ENCODE data around the gene ADISSP.

ADISSP gene

GRCh38 chr20:3763671-3764601 is 3.6 kb downstream of the ADISSP start:
- no peaks in the 10 kb centered on the region for H3K27me3 ChIP-seq (ENCODE audit: control insufficient read depth, insufficient read depth, low read length)
- H3K9ac ChIP-seq (ENCODE audit: low read length), result no peak overlapping the region
- no peaks in the 10 kb centered on the region for H3K9me3 ChIP-seq (ENCODE audit: control insufficient read depth, insufficient read depth, low read depth, low read length)
- H3K36me3 ChIP-seq (ENCODE audit: control insufficient read depth, insufficient read depth, low read length), result peaks cover 9% of the 10 kb centered on the region
- no peak overlapping the region for H3K27ac ChIP-seq (ENCODE audit: low read depth, low read length)
- H3K4me1 ChIP-seq (ENCODE audit: control insufficient read depth, insufficient read depth, low read length), result peaks cover 14% of the 10 kb centered on the region
- no peak overlapping the region for H3K4me3 ChIP-seq (ENCODE audit: low read depth, low read length)

GRCh38 chr20:3760655-3761348 is 6.8 kb downstream of the ADISSP start:
- Histone ChIP-seq H3K4me1 (ENCODE audit: control insufficient read depth, insufficient read depth, low read length) (0 out of 2 replicates have a peak, but pooled peaks cover 4% of the 10 kb centered on the region), H3K36me3 (ENCODE audit: control insufficient read depth, insufficient read depth, low read length) (peaks cover 33% of the 10 kb centered on the region), H3K27ac (ENCODE audit: low read depth, low read length) (no peak overlapping the region), H3K9me3 (ENCODE audit: control insufficient read depth, insufficient read depth, low read depth, low read length) (no peaks in the 10 kb centered on the region), H3K27me3 (ENCODE audit: control insufficient read depth, insufficient read depth, low read length) (no peaks in the 10 kb centered on the region), H3K4me3 (ENCODE audit: low read depth, low read length) (no peak overlapping the region), H3K9ac (ENCODE audit: low read length) (no peak overlapping the region)

GRCh38 chr20:3759884-3760283 is 7.7 kb downstream of the ADISSP start:
- no peaks in the 10 kb centered on the region for H3K27me3 ChIP-seq (ENCODE audit: control insufficient read depth, insufficient read depth, low read length)
- 0 out of 2 replicates have a peak, but pooled peaks cover 4% of the 10 kb centered on the region for H3K4me1 ChIP-seq (ENCODE audit: control insufficient read depth, insufficient read depth, low read length)

GRCh38 chr20:3759316-3759823 is 8.2 kb downstream of the ADISSP start:
- no peaks in the 10 kb centered on the region for H3K9me3 ChIP-seq (ENCODE audit: control insufficient read depth, insufficient read depth, low read depth, low read length)
- H3K36me3 ChIP-seq (ENCODE audit: control insufficient read depth, insufficient read depth, low read length), result peaks cover 43% of the 10 kb centered on the region
- H3K4me3 ChIP-seq (ENCODE audit: low read depth, low read length), result no peak overlapping the region
- no peak overlapping the region for H3K27ac ChIP-seq (ENCODE audit: low read depth, low read length)
- no peaks in the 10 kb centered on the region for H3K27me3 ChIP-seq (ENCODE audit: control insufficient read depth, insufficient read depth, low read length)
- H3K9ac ChIP-seq (ENCODE audit: low read length), result no peak overlapping the region
- H3K4me1 ChIP-seq (ENCODE audit: control insufficient read depth, insufficient read depth, low read length), result 0 out of 2 replicates have a peak, but pooled peaks cover 4% of the 10 kb centered on the region

More at GRCh38 chr20:3759884-3760283, 7.7 kb downstream of the ADISSP start:
- H3K36me3 ChIP-seq (ENCODE audit: control insufficient read depth, insufficient read depth, low read length), result peaks cover 42% of the 10 kb centered on the region
- H3K27ac ChIP-seq (ENCODE audit: low read depth, low read length), result no peak overlapping the region
- no peak overlapping the region for H3K4me3 ChIP-seq (ENCODE audit: low read depth, low read length)
- H3K9me3 ChIP-seq (ENCODE audit: control insufficient read depth, insufficient read depth, low read depth, low read length), result no peaks in the 10 kb centered on the region
- no peak overlapping the region for H3K9ac ChIP-seq (ENCODE audit: low read length)

GRCh38 chr20:3758566-3758965 is 9.0 kb downstream of the ADISSP start:
- Histone ChIP-seq H3K36me3 (ENCODE audit: control insufficient read depth, insufficient read depth, low read length) (peaks cover 43% of the 10 kb centered on the region), H3K4me1 (ENCODE audit: control insufficient read depth, insufficient read depth, low read length) (0 out of 2 replicates have a peak, but pooled peaks cover 4% of the 10 kb centered on the region), H3K9ac (ENCODE audit: low read length) (no peak overlapping the region)

GRCh38 chr20:3757268-3757667 is 10.3 kb downstream of the ADISSP start:
- H3K9me3 ChIP-seq (ENCODE audit: control insufficient read depth, insufficient read depth, low read depth, low read length), result no peaks in the 10 kb centered on the region
- peaks cover 11% of the 10 kb centered on the region for H3K4me1 ChIP-seq (ENCODE audit: control insufficient read depth, insufficient read depth, low read length)
- no peak overlapping the region for H3K4me3 ChIP-seq (ENCODE audit: low read depth, low read length)
- H3K9ac ChIP-seq (ENCODE audit: low read length), result no peak overlapping the region
- no peak overlapping the region for H3K27ac ChIP-seq (ENCODE audit: low read depth, low read length)
- peaks cover 7% of the 10 kb centered on the region for H3K27me3 ChIP-seq (ENCODE audit: control insufficient read depth, insufficient read depth, low read length)
- peaks cover 43% of the 10 kb centered on the region for H3K36me3 ChIP-seq (ENCODE audit: control insufficient read depth, insufficient read depth, low read length)

More at GRCh38 chr20:3758566-3758965, 9.0 kb downstream of the ADISSP start:
- Histone ChIP-seq H3K27ac (ENCODE audit: low read depth, low read length) (no peak overlapping the region), H3K9me3 (ENCODE audit: control insufficient read depth, insufficient read depth, low read depth, low read length) (no peaks in the 10 kb centered on the region), H3K4me3 (ENCODE audit: low read depth, low read length) (no peak overlapping the region), H3K27me3 (ENCODE audit: control insufficient read depth, insufficient read depth, low read length) (no peaks in the 10 kb centered on the region)

GRCh38 chr20:3755814-3756480 is 11.6 kb downstream of the ADISSP start:
- no peaks in the 10 kb centered on the region for H3K9me3 ChIP-seq (ENCODE audit: control insufficient read depth, insufficient read depth, low read depth, low read length)
- no peak overlapping the region for H3K4me3 ChIP-seq (ENCODE audit: low read depth, low read length)
- H3K27ac ChIP-seq (ENCODE audit: low read depth, low read length), result no peak overlapping the region
- no peak overlapping the region for H3K9ac ChIP-seq (ENCODE audit: low read length)
- peaks cover 38% of the 10 kb centered on the region for H3K36me3 ChIP-seq (ENCODE audit: control insufficient read depth, insufficient read depth, low read length)
- H3K4me1 ChIP-seq (ENCODE audit: control insufficient read depth, insufficient read depth, low read length), result peaks cover 11% of the 10 kb centered on the region
- peaks cover 20% of the 10 kb centered on the region for H3K27me3 ChIP-seq (ENCODE audit: control insufficient read depth, insufficient read depth, low read length)

GRCh38 chr20:3755269-3755668 is 12.3 kb downstream of the ADISSP start:
- H3K36me3 ChIP-seq (ENCODE audit: control insufficient read depth, insufficient read depth, low read length), result peaks cover 38% of the 10 kb centered on the region
- no peak overlapping the region for H3K27ac ChIP-seq (ENCODE audit: low read depth, low read length)
- H3K9ac ChIP-seq (ENCODE audit: low read length), result no peak overlapping the region
- H3K4me1 ChIP-seq (ENCODE audit: control insufficient read depth, insufficient read depth, low read length), result peaks cover 9% of the 10 kb centered on the region
- H3K4me3 ChIP-seq (ENCODE audit: low read depth, low read length), result no peak overlapping the region
- peaks cover 27% of the 10 kb centered on the region for H3K27me3 ChIP-seq (ENCODE audit: control insufficient read depth, insufficient read depth, low read length)
- no peaks in the 10 kb centered on the region for H3K9me3 ChIP-seq (ENCODE audit: control insufficient read depth, insufficient read depth, low read depth, low read length)

GRCh38 chr20:3754276-3754630 is 13.3 kb downstream of the ADISSP start:
- Histone ChIP-seq H3K9me3 (ENCODE audit: control insufficient read depth, insufficient read depth, low read depth, low read length) (no peaks in the 10 kb centered on the region), H3K27ac (ENCODE audit: low read depth, low read length) (no peak overlapping the region), H3K9ac (ENCODE audit: low read length) (no peak overlapping the region), H3K27me3 (ENCODE audit: control insufficient read depth, insufficient read depth, low read length) (peaks cover 36% of the 10 kb centered on the region), H3K4me1 (ENCODE audit: control insufficient read depth, insufficient read depth, low read length) (peaks cover 16% of the 10 kb centered on the region), H3K4me3 (ENCODE audit: low read depth, low read length) (no peak overlapping the region), H3K36me3 (ENCODE audit: control insufficient read depth, insufficient read depth, low read length) (peaks cover 34% of the 10 kb centered on the region)

- no peak overlapping the region for H3K27ac ChIP-seq (ENCODE audit: low read depth, low read length)
- no peak overlapping the region for H3K9ac ChIP-seq (ENCODE audit: low read length)
- H3K9me3 ChIP-seq (ENCODE audit: control insufficient read depth, insufficient read depth, low read depth, low read length), result no peaks in the 10 kb centered on the region
- H3K4me1 ChIP-seq (ENCODE audit: control insufficient read depth, insufficient read depth, low read length), result peaks cover 16% of the 10 kb centered on the region
- no peak overlapping the region for H3K4me3 ChIP-seq (ENCODE audit: low read depth, low read length)
- peaks cover 42% of the 10 kb centered on the region for H3K27me3 ChIP-seq (ENCODE audit: control insufficient read depth, insufficient read depth, low read length)
- peaks cover 31% of the 10 kb centered on the region for H3K36me3 ChIP-seq (ENCODE audit: control insufficient read depth, insufficient read depth, low read length)
These were observed 13.9 kb downstream of the ADISSP start for GRCh38 chr20:3753501-3754275.

Measured in HUES6 (cell line).